Loucy (cell line): Measurements from ENCODE around the gene CDC25A.

ENCODE experiments used
- H2AFZ ChIP-seq: fragments of 200-600 bp; sonication (generic); 2 replicates; pipeline ENCODE4 v1.6.0; 2016; ENCODE audit warnings: antibody characterized with exemption, mild to moderate bottlenecking, low read length, moderate library complexity
- H3F3A ChIP-seq: fragments of 200-600 bp; 2 replicates; pipeline ENCODE4 v1.6.0; 2016; ENCODE audit warnings: antibody characterized with exemption, low read depth, mild to moderate bottlenecking
- H3K27me3 ChIP-seq: fragments of 200-600 bp; sonication (generic); 2 replicates; pipeline ENCODE4 v1.6.1; 2014; ENCODE audit warnings: low read length, mild to moderate bottlenecking; ENCODE audit not compliant: insufficient read depth, poor library complexity, severe bottlenecking
- H3K36me3 ChIP-seq: fragments of 200-600 bp; sonication (generic); 2 replicates; pipeline ENCODE4 v1.6.1; 2016; ENCODE audit warnings: low read length; ENCODE audit not compliant: insufficient read depth
- H3K4me1 ChIP-seq: fragments of 200-600 bp; sonication (generic); 2 replicates; pipeline ENCODE4 v1.5.1; 2014; ENCODE audit warnings: low read length, mild to moderate bottlenecking; ENCODE audit not compliant: insufficient read depth, poor library complexity, severe bottlenecking
- H3K4me2 ChIP-seq: fragments of 200-600 bp; sonication (generic); 2 replicates; pipeline ENCODE4 v1.6.0; 2014; ENCODE audit warnings: antibody characterized with exemption, low read length, low read depth, mild to moderate bottlenecking; ENCODE audit not compliant: poor library complexity, severe bottlenecking
- H3K4me3 ChIP-seq: fragments of 200-600 bp; sonication (generic); 2 replicates; pipeline ENCODE4 v1.5.1; 2014; ENCODE audit warnings: low read length, mild to moderate bottlenecking, mixed read lengths; ENCODE audit not compliant: poor library complexity, severe bottlenecking
- H3K79me2 ChIP-seq: fragments of 200-600 bp; sonication (generic); 2 replicates; pipeline ENCODE4 v1.6.1; 2014; ENCODE audit warnings: low read length; ENCODE audit not compliant: insufficient read depth
- H3K9ac ChIP-seq: fragments of 200-600 bp; sonication (generic); 2 replicates; pipeline ENCODE4 v1.6.0; 2014; ENCODE audit warnings: mild to moderate bottlenecking, low read depth, low read length, moderate library complexity; ENCODE audit not compliant: poor library complexity, severe bottlenecking
- H3K9me2 ChIP-seq: fragments of 200-600 bp; sonication (generic); replicated peaks from 2 replicates; pipeline ENCODE4 v1.6.1; 2016; ENCODE audit warnings: low read depth, low read length, mixed read lengths
- H3K9me3 ChIP-seq: fragments of 200-600 bp; sonication (generic); 2 replicates; pipeline ENCODE4 v1.6.1; 2014; ENCODE audit warnings: mild to moderate bottlenecking, antibody characterized with exemption, low read length, low read depth; ENCODE audit not compliant: insufficient read depth
- H4K20me1 ChIP-seq: fragments of 200-600 bp; sonication (generic); 2 replicates; pipeline ENCODE4 v1.6.0; 2014; ENCODE audit warnings: antibody characterized with exemption, low read length, mild to moderate bottlenecking; ENCODE audit not compliant: insufficient read depth, poor library complexity, severe bottlenecking
- EZH2phosphoT487 ChIP-seq: fragments of 200-600 bp; IDR thresholded peaks from 2 replicates; pipeline ENCODE4 v1.6.1; 2018; ENCODE audit warnings: antibody characterized with exemption, mild to moderate bottlenecking, moderate library complexity, borderline replicate concordance
- TF ChIP-seq, protein P1 (sequence below): fragments of 200-600 bp; sonication (generic); conservative IDR thresholded peaks from 2 replicates; pipeline ENCODE4 v1.5.1; 2014; ENCODE audit warnings: mild to moderate bottlenecking, antibody characterized with exemption, low read length

CDC25A gene

DNA sequence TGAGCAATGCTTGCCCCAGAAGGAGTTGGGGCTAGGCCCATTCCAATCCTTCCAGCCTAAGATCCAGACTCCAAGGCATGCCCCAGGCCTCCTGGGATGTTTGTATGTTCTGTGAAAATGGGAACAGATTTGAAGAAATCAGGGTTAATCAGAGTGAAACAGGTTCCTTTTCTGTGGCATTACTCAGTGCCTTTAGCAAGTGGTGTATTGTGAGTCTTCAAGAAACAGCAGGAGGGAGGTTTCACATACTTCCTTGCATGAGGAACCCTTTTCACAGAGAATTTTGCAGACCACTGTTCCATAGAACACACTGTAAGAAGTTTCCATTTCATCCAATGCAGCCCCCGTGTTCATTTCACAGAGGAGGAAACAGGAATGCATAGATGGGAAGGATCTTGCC lies 8.4 kb upstream of the CDC25A start:
- H2AFZ ChIP-seq: no peak overlapping the region
- no peak for TF ChIP-seq EZH2phosphoT487
- TF ChIP-seq, protein P1, sequence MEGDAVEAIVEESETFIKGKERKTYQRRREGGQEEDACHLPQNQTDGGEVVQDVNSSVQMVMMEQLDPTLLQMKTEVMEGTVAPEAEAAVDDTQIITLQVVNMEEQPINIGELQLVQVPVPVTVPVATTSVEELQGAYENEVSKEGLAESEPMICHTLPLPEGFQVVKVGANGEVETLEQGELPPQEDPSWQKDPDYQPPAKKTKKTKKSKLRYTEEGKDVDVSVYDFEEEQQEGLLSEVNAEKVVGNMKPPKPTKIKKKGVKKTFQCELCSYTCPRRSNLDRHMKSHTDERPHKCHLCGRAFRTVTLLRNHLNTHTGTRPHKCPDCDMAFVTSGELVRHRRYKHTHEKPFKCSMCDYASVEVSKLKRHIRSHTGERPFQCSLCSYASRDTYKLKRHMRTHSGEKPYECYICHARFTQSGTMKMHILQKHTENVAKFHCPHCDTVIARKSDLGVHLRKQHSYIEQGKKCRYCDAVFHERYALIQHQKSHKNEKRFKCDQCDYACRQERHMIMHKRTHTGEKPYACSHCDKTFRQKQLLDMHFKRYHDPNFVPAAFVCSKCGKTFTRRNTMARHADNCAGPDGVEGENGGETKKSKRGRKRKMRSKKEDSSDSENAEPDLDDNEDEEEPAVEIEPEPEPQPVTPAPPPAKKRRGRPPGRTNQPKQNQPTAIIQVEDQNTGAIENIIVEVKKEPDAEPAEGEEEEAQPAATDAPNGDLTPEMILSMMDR: no peak
- no peaks in the 10 kb centered on the region for H3K9me3 ChIP-seq
- no peak overlapping the region for H3K4me2 ChIP-seq
- H3K9me2 ChIP-seq: no peaks in the 10 kb centered on the region
- H3K9ac ChIP-seq: no peak overlapping the region
- H3K36me3 ChIP-seq: no peaks in the 10 kb centered on the region
- H3K4me3 ChIP-seq: no peak overlapping the region
- no peaks in the 10 kb centered on the region for H4K20me1 ChIP-seq
- H3K79me2 ChIP-seq: no peaks in the 10 kb centered on the region
- H3K4me1 ChIP-seq: no peaks in the 10 kb centered on the region
- no peaks in the 10 kb centered on the region for H3F3A ChIP-seq
- H3K27me3 ChIP-seq: no peaks in the 10 kb centered on the region

DNA sequence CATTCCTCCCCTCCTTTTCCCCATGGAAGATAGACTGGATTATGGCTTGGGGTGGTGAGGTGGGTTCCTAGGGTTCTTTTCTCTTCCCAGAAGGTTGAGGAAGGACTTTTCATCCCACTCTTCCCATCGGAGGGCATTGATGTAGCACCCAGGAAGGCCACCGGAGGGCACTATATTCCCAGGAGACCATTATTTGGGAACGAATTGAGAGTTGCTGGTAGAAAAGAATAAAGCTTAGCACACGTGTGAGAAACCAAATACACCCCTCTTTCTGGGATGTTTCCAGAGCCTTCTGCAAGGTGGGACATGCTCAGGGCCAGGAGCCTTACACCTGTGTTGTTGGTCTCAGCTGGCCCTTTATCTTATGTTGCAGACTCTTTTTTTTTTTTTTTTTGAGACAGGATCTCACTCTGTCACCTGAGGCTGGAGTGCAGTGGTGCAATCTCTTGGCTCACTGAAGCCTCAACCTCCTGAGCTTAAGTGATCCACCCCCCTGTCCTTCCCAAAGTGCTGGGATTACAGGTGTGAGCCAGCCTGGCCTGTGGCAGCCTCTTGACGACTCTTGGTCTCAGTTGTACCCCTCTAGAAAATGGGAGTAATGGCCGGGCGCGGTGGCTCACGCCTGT lies 6.3 kb upstream of the CDC25A start:
- H4K20me1 ChIP-seq: no peaks in the 10 kb centered on the region
- H3K36me3 ChIP-seq: no peaks in the 10 kb centered on the region
- H3K4me2 ChIP-seq: peak overlapping the region; percentile 44
- H3K9me2 ChIP-seq: no peaks in the 10 kb centered on the region
- no peak overlapping the region for H3K4me3 ChIP-seq
- no peaks in the 10 kb centered on the region for H3K9me3 ChIP-seq
- H3K27me3 ChIP-seq: no peaks in the 10 kb centered on the region
- H3F3A ChIP-seq: no peaks in the 10 kb centered on the region
- no peaks in the 10 kb centered on the region for H3K79me2 ChIP-seq
- no peaks in the 10 kb centered on the region for H3K4me1 ChIP-seq
- no peak overlapping the region for H3K9ac ChIP-seq
- H2AFZ ChIP-seq: peak overlapping the region; percentile 40; the same call in 1 of the 2 replicates
- TF ChIP-seq EZH2phosphoT487: no peak
- TF ChIP-seq, protein P1: peak; percentile 86

DNA sequence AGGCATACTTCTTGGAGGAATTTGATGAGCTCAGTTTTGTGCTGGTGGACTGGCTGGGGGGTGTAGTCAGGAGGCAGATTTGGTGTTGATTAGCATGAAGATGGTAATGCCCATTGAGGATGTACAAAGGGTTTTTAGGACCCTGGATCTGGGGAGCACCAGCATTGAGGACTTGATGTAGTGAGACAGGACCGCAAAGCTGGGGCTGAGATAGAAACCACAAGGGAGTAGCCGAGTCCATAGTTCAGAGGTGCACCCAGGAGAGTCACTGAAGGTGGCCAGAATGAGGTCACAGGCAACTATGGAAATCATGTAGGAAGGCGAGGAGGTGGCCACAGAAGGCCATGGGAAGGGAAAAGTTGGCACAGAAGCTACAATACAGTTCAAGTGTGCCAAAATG lies 2.7 kb upstream of the CDC25A start:
- Histone ChIP-seq H3K4me2 (no peak overlapping the region), H3K36me3 (peaks cover 2% of the 10 kb centered on the region; the same call in 1 of the 2 replicates), H3F3A (no peaks in the 10 kb centered on the region), H2AFZ (no peak overlapping the region), H3K4me1 (peaks cover 13% of the 10 kb centered on the region), H3K4me3 (no peak overlapping the region), H3K9me2 (no peaks in the 10 kb centered on the region), H3K9ac (no peak overlapping the region), H3K79me2 (peaks cover 22% of the 10 kb centered on the region), H3K9me3 (no peaks in the 10 kb centered on the region), H4K20me1 (peaks cover 11% of the 10 kb centered on the region), H3K27me3 (peaks cover 4% of the 10 kb centered on the region)
- TF ChIP-seq, protein P1: no peak
- no peak for TF ChIP-seq EZH2phosphoT487
